22Rv1 (cell line): ENCODE results near the gene A3GALT2.

Experiments used
- ZFX ChIP-seq: fragments of 450-650 bp; IDR thresholded peaks from 2 replicates; pipeline ENCODE4 v1.6.1; 2017; ENCODE audit warnings: antibody characterized with exemption, borderline replicate concordance
- TF ChIP-seq, protein P1 (sequence below): fragments of 450-650 bp; IDR thresholded peaks from 2 replicates; pipeline ENCODE4 v1.5.1; 2017; ENCODE audit warnings: mild to moderate bottlenecking

DNA sequence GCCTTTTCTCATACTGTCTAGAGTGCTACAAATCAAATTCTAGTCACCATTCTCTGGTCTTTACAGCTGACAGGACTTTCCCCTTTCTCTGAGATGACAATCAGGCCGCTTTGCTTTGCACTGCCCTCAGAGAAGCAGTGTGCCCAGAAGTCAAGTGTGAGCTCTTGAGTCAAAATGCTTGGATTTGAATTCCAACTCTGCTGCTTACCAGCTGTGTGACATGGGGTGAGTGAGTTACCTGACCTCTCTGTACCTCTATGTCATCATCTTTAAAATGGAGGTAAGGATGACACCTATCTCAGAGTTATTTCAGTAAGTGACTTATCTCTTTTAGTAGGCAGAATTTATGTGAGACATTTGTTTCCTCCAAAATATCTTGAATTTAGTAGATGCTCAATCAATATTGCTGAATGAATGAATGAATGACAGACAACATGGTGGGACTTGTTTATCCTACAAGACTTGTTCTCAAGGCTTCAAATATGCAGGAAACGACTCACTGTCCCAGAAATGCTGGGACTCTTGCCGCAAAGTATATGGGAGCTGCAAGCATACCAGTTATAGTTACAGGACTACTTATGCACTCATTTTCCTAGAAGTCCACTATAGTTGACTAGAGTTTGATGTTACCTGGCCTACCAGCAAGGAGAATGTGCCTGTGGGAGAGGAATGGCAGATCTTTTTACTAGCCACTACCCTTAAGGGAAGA lies 38.1 kb upstream of the A3GALT2 start:
- TF ChIP-seq, protein P1, sequence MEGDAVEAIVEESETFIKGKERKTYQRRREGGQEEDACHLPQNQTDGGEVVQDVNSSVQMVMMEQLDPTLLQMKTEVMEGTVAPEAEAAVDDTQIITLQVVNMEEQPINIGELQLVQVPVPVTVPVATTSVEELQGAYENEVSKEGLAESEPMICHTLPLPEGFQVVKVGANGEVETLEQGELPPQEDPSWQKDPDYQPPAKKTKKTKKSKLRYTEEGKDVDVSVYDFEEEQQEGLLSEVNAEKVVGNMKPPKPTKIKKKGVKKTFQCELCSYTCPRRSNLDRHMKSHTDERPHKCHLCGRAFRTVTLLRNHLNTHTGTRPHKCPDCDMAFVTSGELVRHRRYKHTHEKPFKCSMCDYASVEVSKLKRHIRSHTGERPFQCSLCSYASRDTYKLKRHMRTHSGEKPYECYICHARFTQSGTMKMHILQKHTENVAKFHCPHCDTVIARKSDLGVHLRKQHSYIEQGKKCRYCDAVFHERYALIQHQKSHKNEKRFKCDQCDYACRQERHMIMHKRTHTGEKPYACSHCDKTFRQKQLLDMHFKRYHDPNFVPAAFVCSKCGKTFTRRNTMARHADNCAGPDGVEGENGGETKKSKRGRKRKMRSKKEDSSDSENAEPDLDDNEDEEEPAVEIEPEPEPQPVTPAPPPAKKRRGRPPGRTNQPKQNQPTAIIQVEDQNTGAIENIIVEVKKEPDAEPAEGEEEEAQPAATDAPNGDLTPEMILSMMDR, result no peak
- no peak for TF ChIP-seq ZFX
